ENCODE data around the gene POLR2H.

Gene POLR2H

DNA sequence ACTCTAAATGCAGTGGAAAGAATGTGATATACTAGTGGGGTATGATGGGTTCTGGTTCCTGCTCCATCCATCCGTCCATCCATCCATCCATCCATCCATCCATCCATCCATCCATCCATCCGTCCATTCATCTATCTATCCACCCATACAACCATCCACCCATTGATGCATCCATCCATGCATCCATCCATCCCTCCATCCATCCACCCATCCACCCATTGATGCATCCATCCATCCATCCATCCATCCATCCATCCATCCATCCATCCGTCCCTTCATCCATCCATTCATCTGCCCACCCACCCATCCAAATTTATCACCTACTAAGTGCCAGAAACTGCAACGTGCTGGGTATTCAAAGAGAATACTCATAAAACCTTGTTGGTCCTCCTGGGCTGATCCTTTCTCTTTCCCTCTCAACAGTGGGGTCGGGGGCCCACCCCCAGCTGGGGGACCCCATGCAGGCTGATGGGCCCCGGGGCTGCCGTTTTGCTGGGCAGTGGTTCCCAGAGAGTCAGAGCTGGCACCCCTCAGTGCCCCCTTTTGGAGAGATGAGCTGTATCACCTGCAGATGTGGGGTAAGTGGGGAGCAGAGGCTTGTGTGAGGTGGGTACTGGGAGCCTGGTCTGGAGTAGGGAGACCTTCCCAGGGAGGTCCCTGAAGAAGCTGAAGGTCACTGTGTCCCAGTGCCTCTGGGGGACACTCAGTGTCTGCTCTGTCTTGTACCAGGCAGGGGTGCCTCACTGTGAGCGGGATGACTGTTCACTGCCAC lies 26.8 kb downstream of the POLR2H start:
- ATAC-seq, result no peak

GRCh38 chr3:184388936-184389230 lies 27.4 kb downstream of the POLR2H start:
- ATAC-seq, result no peak

- no peak for ATAC-seq
Observed at GRCh38 chr3:184389384-184389783, 27.9 kb downstream of the POLR2H start.

GRCh38 chr3:184389935-184390528 lies 28.5 kb downstream of the POLR2H start:
- no peak for ATAC-seq

- ATAC-seq, result no peak
Observed at GRCh38 chr3:184391266-184391665, 29.8 kb downstream of the POLR2H start.

DNA sequence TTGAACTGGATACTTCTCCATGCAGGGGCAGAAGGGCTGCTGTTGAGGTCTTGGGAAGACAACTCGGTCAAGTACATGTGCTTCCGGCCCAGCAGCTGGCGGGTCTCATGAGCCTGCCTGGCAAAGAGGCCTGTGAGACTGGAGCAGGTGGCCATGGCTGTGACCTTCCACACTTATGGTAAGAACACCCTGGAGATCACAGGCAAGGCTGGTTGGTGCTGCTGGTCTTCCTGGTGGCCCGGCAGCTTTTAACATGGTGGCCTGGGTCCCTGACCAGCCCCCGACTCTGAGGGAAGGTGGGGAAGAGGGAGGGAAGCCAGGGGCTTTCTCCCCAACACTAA lies 33.8 kb downstream of the POLR2H start:
- ATAC-seq, result no peak

DNA sequence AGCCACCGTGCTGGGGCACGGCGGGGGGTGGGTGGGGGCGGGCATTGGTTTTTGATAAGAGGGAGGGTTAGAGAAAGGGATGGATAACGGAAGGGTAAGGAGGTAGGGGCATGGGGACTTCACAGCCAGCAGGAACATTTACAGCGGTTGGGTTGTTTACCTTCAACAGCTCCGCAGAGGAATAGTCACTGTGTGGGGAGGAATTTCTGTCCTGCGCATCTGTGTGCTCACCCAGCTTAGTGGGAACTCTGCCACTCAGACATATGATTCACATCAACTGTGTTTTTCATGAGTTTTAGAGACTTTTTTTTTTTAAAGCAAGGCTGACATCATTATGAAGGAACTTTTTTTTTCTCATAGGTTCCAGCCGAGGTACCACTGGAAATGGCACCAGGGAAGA lies 37.9 kb downstream of the POLR2H start:
- no peak for ATAC-seq

DNA sequence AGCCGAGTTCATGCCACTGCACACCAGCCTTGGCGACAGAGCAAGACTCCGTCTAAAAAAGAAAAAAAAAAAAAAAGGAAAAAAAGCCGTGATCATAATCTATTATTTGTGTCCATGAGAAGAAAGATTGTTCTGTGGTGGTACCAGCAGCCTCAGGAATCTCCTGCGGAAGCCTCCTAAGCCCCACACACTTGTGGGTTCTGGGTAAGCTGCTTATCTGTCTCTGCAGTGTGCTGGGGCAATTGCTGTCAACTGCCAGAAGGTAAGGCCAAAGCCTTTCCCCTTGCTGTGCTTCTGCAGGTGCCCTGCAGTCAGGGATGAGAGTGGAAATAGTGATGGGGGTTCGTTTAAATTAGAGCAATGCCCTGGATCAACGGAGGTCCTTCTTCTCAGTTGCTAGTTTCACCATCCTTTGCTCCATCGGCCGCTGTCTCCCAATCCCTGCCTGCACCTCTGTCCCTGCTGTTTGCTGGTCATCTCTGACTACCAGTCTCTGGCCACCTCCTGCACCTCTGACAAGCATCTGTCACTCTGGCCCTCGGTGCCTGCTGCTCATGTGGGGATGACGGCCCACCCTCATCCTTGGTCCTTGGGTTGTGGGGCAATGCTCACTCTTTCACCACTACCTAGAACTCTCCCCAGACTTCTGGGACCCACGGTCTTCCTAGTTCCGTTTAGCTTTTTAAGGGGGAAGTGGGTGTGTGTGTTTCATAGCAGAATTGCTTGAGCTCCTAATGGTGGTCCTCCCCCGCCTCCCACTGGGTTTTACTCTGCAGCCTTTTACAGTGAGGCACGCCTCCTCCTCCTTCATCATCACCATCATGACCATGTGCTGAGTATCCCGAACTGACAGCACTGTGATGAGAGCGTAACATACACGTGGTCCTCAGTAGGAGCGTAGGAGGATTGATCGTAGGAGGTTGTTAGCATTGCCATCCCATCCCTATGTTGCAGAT lies 43.8 kb downstream of the POLR2H start:
- no peak for ATAC-seq

- no peak for ATAC-seq
Observed at GRCh38 chr3:184409331-184409926, 47.9 kb downstream of the POLR2H start.

GRCh38 chr3:184409946-184410500 lies 48.5 kb downstream of the POLR2H start:
- no peak for ATAC-seq

GRCh38 chr3:184414418-184415202 lies 53.1 kb downstream of the POLR2H start:
- no peak for ATAC-seq

DNA sequence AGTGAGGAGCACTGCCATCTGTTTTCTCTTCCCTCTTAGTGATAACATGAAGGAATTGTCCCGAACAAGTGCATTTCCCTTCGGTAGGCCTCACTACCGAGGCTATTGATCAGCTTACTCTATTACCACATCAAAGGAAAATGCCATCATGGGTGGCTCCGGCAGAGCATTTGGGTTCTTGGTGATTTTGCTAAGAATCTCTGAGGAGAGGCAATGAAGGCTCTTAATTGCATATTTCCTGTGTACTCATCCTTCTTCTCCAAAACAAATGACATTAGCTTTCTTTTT lies 53.6 kb downstream of the POLR2H start:
- ATAC-seq, result no peak

GRCh38 chr3:184417619-184418327 lies 56.3 kb downstream of the POLR2H start:
- peak; percentile 82 to 88 for ATAC-seq
